Activated gamma-delta T cell treated with Interleukin-2 at 50 U/mL for 16 hours (primary cell): ENCODE measurements around the gene FTO.
"Not testable (repeated sequence)": the region's sequence is repeated elsewhere in the genome, so short reads cannot be mapped to it uniquely, and the experiment has no call there.

Source experiments
- DNase-seq: peaks from one replicate; pipeline ENCODE4 v3.0.0-alpha.2; 2020

FTO gene

DNA sequence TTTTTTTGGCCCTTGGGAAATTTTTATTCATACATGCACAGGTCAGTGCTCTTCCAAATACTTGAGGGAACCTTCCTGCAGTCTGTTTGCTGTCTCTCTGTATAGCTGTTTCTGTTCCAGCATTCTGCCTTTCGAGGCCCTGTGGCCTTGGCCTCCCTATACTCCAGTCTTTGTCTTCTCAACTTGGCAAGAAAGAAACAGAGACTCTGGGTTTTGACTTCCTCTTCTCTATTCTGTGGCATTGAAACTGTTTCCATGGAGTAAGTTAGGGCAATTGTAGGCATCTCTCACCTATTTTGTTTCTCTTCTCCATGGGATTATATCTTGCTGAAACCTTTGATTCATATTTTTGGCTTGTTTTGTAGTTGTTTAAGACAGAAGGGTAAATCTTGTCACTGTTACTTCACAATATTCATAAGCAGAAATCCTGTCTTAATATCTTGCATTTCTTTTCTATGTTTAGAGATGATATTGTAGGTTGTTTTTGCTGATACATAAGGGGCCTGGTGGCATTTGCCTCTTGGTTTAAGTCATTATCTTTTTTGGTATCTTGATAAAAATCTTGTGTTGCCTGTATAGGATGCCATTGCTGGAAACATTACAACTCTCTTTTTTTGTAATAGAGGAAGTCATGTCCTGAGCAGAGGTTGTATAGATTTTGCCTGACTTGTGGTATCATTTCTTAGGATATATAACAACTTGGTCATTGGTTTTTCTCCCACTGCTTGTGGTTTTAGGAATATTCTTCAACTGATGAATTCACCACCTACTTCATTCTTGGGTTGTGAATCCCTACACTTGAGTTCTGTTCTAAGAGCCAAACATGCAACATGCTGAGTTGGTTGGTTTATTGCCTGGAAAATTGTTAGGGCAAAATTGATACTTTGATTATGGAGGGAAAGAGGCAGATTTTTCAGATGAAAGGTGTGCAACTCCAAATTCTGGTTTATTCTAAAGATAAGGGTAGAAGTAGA lies 168.6 kb downstream of the FTO start:
- DNase-seq: no peak

GRCh38 chr16:53876811-53877210 lies 172.9 kb downstream of the FTO start:
- DNase-seq: no peak

DNA sequence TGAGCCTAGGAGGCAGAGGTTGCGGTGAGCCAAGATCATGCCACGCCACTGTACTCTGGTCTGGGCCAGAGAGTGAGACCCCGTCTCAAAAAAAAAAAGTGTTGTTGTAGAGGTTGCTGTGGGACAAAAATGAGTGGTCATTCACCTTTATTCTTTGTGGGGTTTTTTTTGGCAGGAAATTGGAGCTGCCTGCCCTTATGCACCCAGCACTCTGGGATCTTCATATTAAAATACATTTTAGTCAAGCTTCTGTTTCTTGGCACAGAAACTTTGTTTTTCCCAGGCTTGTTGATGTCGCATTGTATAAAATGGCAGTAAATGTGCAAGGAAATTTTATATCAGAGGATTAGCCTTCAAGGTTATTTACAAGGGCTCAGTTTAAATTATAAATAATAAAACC lies 174.3 kb downstream of the FTO start:
- DNase-seq: no peak

- no peak for DNase-seq
Measured at GRCh38 chr16:53881371-53881770, 177.4 kb downstream of the FTO start.

DNA sequence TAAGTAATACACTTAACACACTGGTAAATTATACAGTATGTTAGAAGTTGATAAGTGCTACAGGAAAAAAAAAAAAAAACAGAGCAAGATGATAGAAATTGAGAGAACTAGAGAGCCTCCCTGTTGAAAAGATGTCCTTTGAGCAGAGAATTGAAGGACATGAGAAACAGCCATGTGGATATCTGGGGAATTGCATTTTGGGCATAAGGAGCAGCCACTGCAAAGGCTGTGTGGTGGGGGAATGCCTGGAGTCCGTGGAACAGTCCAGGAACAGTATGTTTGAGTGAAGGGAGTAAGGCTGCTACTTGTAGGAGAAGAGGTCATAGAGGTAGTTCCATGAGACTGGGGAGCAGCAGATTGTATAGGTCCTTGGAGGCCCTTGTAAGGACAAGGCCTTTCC lies 178.4 kb downstream of the FTO start:
- DNase-seq: no peak

- no peak for DNase-seq
Measured at GRCh38 chr16:53884748-53885147, 180.8 kb downstream of the FTO start.

- DNase-seq: no peak
Measured at GRCh38 chr16:53886482-53887378, 182.8 kb downstream of the FTO start.

GRCh38 chr16:53888222-53888621 lies 184.3 kb downstream of the FTO start:
- DNase-seq: no peak

DNA sequence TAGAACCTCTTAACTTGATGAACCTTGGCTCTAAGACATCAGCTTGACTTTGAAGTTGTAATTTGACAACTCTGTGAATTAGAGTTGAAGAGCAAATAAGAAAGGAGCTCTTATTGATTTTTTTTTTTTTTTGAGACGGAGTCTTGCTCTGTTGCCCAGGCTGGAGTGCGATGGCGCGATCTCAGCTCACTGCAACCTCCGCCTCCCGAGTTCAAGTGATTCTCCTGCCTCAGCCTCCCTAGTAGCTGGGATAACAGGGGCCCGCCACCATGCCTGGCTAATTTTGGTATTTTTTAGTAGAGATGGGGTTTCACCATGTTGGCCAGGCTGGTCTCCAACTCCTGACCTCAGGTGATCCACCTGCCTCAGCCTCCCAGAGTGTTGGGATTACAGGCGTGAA lies 186.9 kb downstream of the FTO start:
- not testable (repeated sequence) for DNase-seq

DNA sequence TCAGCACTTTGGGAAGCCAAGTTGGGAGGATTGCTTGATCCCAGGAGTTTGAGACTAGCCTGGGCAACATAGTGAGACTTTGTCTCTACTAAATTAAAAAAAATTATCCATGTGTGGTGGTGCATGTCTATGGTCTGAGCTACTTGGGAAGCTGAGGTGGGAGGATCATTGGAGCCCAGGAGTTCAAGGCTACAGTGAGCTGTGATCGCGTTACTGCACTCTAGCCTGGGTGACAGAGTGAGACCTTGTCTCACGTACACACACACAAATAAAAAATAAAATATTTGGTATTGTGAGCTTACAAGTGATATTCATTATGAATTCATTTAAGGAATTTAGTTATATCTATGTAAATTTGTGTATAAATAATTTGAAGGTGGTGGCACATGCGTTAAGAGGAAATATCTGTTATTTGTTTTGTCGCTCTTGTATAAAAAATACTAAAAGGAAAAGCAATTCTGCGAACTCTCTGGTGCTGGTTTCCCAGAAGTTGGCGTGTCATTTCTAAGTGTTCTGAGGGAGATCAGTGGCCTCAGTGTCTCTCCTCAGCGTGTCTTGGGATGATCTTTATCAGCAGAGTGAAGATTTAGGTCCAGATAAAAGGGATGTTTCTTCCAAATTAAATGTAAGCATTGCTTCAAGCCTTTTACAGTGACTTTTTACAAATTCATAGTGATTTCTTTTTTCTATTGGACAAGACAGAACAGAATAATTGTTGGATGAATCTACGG lies 187.6 kb downstream of the FTO start:
- DNase-seq: no peak

DNA sequence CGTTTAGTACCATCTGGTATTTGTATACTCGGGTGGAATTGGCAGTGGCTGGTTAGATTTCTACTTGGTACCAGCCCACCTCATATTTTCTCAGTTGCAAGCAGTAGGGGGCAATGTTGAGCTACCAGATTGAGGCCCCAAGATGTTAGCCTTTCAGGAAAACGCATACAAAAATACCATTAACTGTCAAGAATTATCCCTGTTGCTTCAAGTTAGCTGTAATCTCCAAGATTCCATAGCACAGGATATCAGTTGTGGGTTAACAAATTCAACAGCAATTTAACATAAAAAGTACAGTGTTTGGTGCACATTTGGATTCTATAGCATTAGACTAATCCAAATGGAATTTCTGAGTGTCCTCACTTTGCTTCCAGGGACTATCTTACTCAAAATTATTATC lies 188.2 kb downstream of the FTO start:
- DNase-seq: peak; percentile 37

DNA sequence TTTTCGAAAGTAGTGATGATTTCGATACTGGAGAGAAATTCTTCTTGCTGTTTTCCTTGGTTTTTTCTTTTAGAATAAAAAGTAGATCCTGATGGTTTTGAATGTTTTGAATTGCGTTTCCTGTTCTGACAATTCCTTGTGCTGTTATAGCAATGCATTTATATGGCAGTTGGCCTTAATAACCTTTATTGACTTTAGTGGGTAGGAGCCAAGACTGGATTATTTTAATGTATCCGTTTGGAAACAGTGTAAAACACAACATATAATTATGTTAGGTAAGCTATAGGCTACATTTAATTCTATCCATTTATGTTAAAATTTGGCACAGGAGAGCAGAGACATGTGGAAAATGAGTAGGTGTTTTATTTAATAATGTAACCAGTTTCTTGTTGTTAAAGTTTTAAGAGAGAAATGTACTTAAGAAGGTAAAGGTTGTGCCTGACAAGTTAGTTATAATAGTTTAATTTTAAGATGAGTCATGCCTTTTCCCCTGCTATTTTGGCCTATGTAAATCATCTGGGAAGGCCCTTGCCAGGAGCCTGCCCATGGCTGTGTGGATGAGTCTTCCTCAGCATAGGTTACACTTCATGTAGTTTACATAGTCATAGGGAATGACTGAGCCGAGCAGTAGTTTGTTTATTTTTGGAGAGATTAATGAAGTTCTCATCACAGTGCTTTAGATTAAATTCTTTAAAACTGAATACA lies 189.9 kb downstream of the FTO start:
- DNase-seq: no peak

GRCh38 chr16:53894686-53895085 lies 190.7 kb downstream of the FTO start:
- no peak for DNase-seq

GRCh38 chr16:53895433-53895832 lies 191.5 kb downstream of the FTO start:
- DNase-seq: no peak

DNA sequence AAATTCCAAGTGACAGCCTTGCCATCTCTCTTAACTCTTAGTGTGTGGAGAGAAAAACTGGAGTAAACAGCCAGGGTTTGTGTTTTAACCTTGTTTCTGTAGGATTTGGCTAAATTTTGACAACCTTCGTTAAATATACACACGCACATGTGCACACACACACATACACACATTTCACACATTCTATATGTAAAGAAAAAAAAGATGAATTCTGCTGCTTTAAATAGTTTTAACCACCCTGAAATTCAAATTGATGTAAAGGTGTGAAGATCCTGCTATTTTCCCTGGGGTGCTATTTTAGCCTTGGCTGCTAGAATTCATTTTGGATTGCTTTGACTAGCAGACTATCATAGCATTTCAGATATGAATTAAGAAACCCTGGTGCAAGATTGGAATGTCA lies 191.9 kb downstream of the FTO start:
- no peak for DNase-seq

DNA sequence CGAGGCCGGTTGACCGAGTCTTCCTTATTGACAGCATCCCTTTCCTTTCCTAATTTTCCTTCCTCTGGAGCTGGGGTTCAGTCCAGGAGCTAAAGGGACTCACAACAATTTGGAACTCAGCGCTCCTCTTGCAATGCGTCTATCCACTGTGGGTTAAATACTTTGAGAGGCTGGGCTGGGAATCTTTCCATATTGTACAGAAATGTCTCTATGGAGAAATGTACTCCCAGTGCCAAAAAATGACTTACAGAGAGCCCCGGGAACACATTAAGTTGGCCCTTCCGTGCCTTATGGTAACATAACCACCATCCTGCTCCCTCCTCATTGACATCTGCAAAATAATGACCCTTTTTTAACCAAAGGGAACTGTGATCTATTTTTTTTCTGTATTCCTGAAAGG lies 192.8 kb downstream of the FTO start:
- DNase-seq: no peak

DNA sequence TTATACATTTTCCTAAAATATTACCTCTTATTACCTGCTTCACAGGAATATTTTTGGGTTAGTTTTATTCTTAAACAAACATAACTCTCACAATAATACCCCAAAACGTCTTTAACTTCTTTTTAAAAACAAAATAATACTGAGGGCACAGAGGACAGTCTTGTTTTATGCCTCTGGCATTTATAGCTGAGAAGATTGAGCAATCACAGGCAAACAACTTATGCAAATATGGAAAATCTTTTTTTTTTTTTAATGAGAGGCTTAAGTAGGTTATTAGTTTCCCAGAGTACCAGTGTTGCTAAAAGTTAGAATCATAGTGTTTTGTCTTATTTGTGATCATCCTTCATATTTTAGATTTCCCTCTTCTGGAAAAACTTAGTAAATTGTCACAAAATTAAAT lies 195.0 kb downstream of the FTO start:
- DNase-seq: no peak

GRCh38 chr16:53899431-53899830 lies 195.5 kb downstream of the FTO start:
- DNase-seq: no peak

- no peak for DNase-seq
Measured at GRCh38 chr16:53900667-53901066, 196.7 kb downstream of the FTO start.

DNA sequence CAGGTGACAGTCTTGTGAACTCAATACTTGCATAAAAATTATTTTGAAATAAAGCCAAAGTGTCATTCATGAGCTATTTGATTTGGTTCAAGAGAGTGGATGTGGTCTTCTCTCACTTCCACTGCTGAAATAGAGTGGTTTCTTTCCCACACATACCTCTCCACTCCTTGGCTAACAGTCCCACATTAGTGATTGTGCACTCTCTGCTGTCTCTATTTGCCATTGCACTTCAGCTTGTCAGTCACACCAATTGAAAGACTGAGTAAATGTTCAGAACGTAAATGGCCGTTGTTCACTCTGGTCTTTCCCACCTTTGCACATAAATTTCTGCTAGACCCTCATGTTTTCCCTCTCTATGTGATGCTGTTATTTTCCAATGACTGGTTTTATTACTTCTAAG lies 197.5 kb downstream of the FTO start:
- no peak for DNase-seq

- no peak for DNase-seq
Measured at GRCh38 chr16:53904533-53904932, 200.6 kb downstream of the FTO start.

GRCh38 chr16:53905028-53905427 lies 201.1 kb downstream of the FTO start:
- no peak for DNase-seq

- DNase-seq: no peak
Measured at GRCh38 chr16:53908731-53909130, 204.8 kb downstream of the FTO start.
